H9 (cell line): ENCODE results near the gene SRL. TPM values are rescaled to one million over a fixed set of nuclear protein-coding genes. Genes with fewer than 3 reads are reported as not detected.

Experiments used
- DNase-seq: peaks from one replicate; pipeline ENCODE4 v3.0.0-alpha.2; 2017
- H2AFZ ChIP-seq: one replicate; pipeline ENCODE4 v1.6.1; 2013; ENCODE audit warnings: mild to moderate bottlenecking, low read length, control low read depth, moderate library complexity
- H2AK5ac ChIP-seq: 2 replicates; pipeline ENCODE4 v1.6.1; 2013; ENCODE audit warnings: low read length, control low read depth, mixed read lengths; ENCODE audit not compliant: insufficient read length
- H2BK120ac ChIP-seq: one replicate; pipeline ENCODE4 v1.6.1; 2013; ENCODE audit warnings: low read depth, mild to moderate bottlenecking, low read length, control low read depth, inconsistent platforms; ENCODE audit not compliant: poor library complexity, severe bottlenecking
- H2BK12ac ChIP-seq: 2 replicates; pipeline ENCODE4 v1.6.1; 2013; ENCODE audit warnings: low read length, control low read depth, mixed read lengths, low read depth; ENCODE audit not compliant: insufficient read length
- H2BK15ac ChIP-seq: 2 replicates; pipeline ENCODE4 v1.6.1; 2013; ENCODE audit warnings: low read depth, low read length, control low read depth
- H2BK20ac ChIP-seq: one replicate; pipeline ENCODE4 v1.6.1; 2013; ENCODE audit warnings: low read depth, mild to moderate bottlenecking, low read length, control low read depth, inconsistent platforms; ENCODE audit not compliant: poor library complexity, severe bottlenecking
- H2BK5ac ChIP-seq: 2 replicates; pipeline ENCODE4 v1.6.1; 2013; ENCODE audit warnings: low read length, control low read depth, mixed read lengths; ENCODE audit not compliant: insufficient read length
- H3K14ac ChIP-seq: 2 replicates; pipeline ENCODE4 v1.6.1; 2013; ENCODE audit warnings: low read length, control low read depth; ENCODE audit not compliant: insufficient read depth
- H3K18ac ChIP-seq: 2 replicates; pipeline ENCODE4 v1.6.1; 2013; ENCODE audit warnings: low read depth, mild to moderate bottlenecking, mixed read lengths, low read length, control low read depth; ENCODE audit not compliant: insufficient read length
- H3K23ac ChIP-seq: 2 replicates; pipeline ENCODE4 v1.6.1; 2013; ENCODE audit warnings: low read length, control low read depth, mixed read lengths, low read depth; ENCODE audit not compliant: insufficient read length
- H3K23me2 ChIP-seq: 2 replicates; pipeline ENCODE4 v1.6.1; 2013; ENCODE audit warnings: low read depth, mild to moderate bottlenecking, mixed read lengths, low read length, control low read depth; ENCODE audit not compliant: insufficient read length, poor library complexity, severe bottlenecking
- H3K27ac ChIP-seq: 2 replicates; pipeline ENCODE4 v1.5.1; 2013; ENCODE audit warnings: low read length, control low read depth, mixed read lengths, low read depth; ENCODE audit not compliant: insufficient read length
- H3K27me3 ChIP-seq: 2 replicates; pipeline ENCODE4 v1.6.1; 2013; ENCODE audit warnings: low read length, control low read depth, inconsistent platforms; ENCODE audit not compliant: insufficient read depth
- H3K4ac ChIP-seq: 2 replicates; pipeline ENCODE4 v1.6.1; 2013; ENCODE audit warnings: low read depth, mild to moderate bottlenecking, control low read depth, inconsistent platforms, low read length, moderate library complexity
- H3K4me1 ChIP-seq: 2 replicates; pipeline ENCODE4 v1.6.1; 2013; ENCODE audit warnings: low read length, control low read depth, inconsistent platforms; ENCODE audit not compliant: insufficient read depth
- H3K4me2 ChIP-seq: 2 replicates; pipeline ENCODE4 v1.6.1; 2013; ENCODE audit warnings: low read length, control low read depth, mixed read lengths; ENCODE audit not compliant: insufficient read length, insufficient read depth
- H3K56ac ChIP-seq: 2 replicates; pipeline ENCODE4 v1.6.1; 2013; ENCODE audit warnings: low read depth, mild to moderate bottlenecking, mixed read lengths, low read length, control low read depth; ENCODE audit not compliant: insufficient read length
- H3K79me1 ChIP-seq: 2 replicates; pipeline ENCODE4 v1.6.1; 2013; ENCODE audit warnings: low read depth, mild to moderate bottlenecking, moderate library complexity, low read length, control low read depth, inconsistent platforms; ENCODE audit not compliant: insufficient read depth, poor library complexity, severe bottlenecking
- H3K79me2 ChIP-seq: 2 replicates; pipeline ENCODE4 v1.6.1; 2013; ENCODE audit warnings: low read length, control low read depth, inconsistent platforms; ENCODE audit not compliant: insufficient read depth
- H3K9ac ChIP-seq: 2 replicates; pipeline ENCODE4 v1.6.1; 2013; ENCODE audit warnings: low read length, control low read depth, mixed read lengths; ENCODE audit not compliant: insufficient read length; ENCODE audit errors: extremely low read depth
- H3K9me3 ChIP-seq: one replicate; pipeline ENCODE4 v1.6.1; 2013; ENCODE audit warnings: low read depth, low read length, inconsistent platforms; ENCODE audit not compliant: control insufficient read depth
- H3T11ph ChIP-seq: one replicate; pipeline ENCODE4 v1.6.1; 2013; ENCODE audit warnings: mild to moderate bottlenecking, low read length, control low read depth, inconsistent platforms
- H4K20me1 ChIP-seq: one replicate; pipeline ENCODE4 v1.6.1; 2013; ENCODE audit not compliant: control insufficient read depth, insufficient read length, insufficient read depth
- H4K5ac ChIP-seq: 2 replicates; pipeline ENCODE4 v1.6.1; 2013; ENCODE audit warnings: low read depth, mild to moderate bottlenecking, mixed read lengths, low read length, control low read depth; ENCODE audit not compliant: insufficient read length
- H4K8ac ChIP-seq: replicated peaks from 2 replicates; pipeline ENCODE4 v1.6.1; 2013; ENCODE audit warnings: low read length, control low read depth, mixed read lengths, low read depth; ENCODE audit not compliant: insufficient read length
- H4K91ac ChIP-seq: 2 replicates; pipeline ENCODE4 v1.6.1; 2013; ENCODE audit warnings: low read depth, mild to moderate bottlenecking, moderate library complexity, mixed read lengths, low read length, control low read depth; ENCODE audit not compliant: insufficient read length
- H3K27ac Mint-ChIP-seq, 3 experiments: 2 replicates in 2 of 3; 3 replicates in 1 of 3; pipeline ENCODE4 v1.8.0; 2020 to 2021; ENCODE audit warnings: mixed read lengths in 3 of 3, mild to moderate bottlenecking in 1 of 3, moderate library complexity in 1 of 3
- H3K27me3 Mint-ChIP-seq: 2 replicates; pipeline ENCODE4 v1.8.0; 2021; ENCODE audit warnings: low read depth, mild to moderate bottlenecking, moderate library complexity, mixed read lengths
- H3K36me3 Mint-ChIP-seq, 3 experiments: 2 replicates in 2 of 3; 3 replicates in 1 of 3; pipeline ENCODE4 v1.8.0; 2020 to 2021; ENCODE audit warnings: low read depth in 3 of 3, mixed read lengths in 3 of 3; ENCODE audit not compliant: insufficient read depth in 1 of 3
- H3K4me1 Mint-ChIP-seq, 2 experiments: 2 replicates each; pipeline ENCODE4 v1.8.0; 2020; ENCODE audit warnings: mixed read lengths in 2 of 2
- H3K4me3 Mint-ChIP-seq, 2 experiments: 2 replicates in 1 of 2; 3 replicates in 1 of 2; pipeline ENCODE4 v1.8.0; 2020 to 2021; ENCODE audit warnings: mild to moderate bottlenecking in 2 of 2, mixed read lengths in 2 of 2, moderate library complexity in 1 of 2
- H3K9me3 Mint-ChIP-seq, 2 experiments: 2 replicates in 1 of 2; 3 replicates in 1 of 2; pipeline ENCODE4 v1.8.0; 2020; ENCODE audit warnings: mild to moderate bottlenecking in 2 of 2, mixed read lengths in 2 of 2, moderate library complexity in 1 of 2
- CTCF ChIP-seq: fragments of 200-600 bp; sonication (generic); conservative IDR thresholded peaks from 3 replicates; pipeline ENCODE4 v1.8.0; 2021; ENCODE audit warnings: antibody characterized with exemption, mild to moderate bottlenecking
- WGBS: extraction: QIAGEN DNeasy Blood & Tissue Kit; methylation state at CpG from one replicate; pipeline ENCODE4 v1.1.7; 2013; ENCODE audit warnings: missing lambda C conversion rate, low lambda C conversion rate, mixed read lengths; ENCODE audit not compliant: insufficient read length; ENCODE audit errors: extremely low coverage; 5-methylcytosine and 5-hydroxymethylcytosine counted together
- total RNA-seq: library from RNA; stranded (reverse); gene quantifications from 2 replicates; pipeline ENCODE4 v1.2.1, GENCODE V29; 2021

Gene SRL
- total RNA-seq, 1 experiment from 2014 or later: not detected

- no peak overlapping the region for H4K8ac ChIP-seq
- TF ChIP-seq CTCF: no peak
- DNase-seq: no peak
- no peak overlapping the region for H4K5ac ChIP-seq
- no peaks in the 10 kb centered on the region for H3K79me1 ChIP-seq
- no peak overlapping the region for H3K4ac ChIP-seq
- no peak overlapping the region for H3K23ac ChIP-seq
- H2AFZ ChIP-seq: no peak overlapping the region
- H3K36me3 Mint-ChIP-seq: no peaks in the 10 kb centered on the region
- H3K4me1 Mint-ChIP-seq: peaks cover under 1 to 4% of the 10 kb centered on the region in 2 experiments
- WGBS: no CpG with 5 or more reads among the region's 3 CpGs
- H3K23me2 ChIP-seq: no peaks in the 10 kb centered on the region
- H3K27ac Mint-ChIP-seq: no peak overlapping the region
- no peaks in the 10 kb centered on the region for H3K27me3 ChIP-seq
- H2BK5ac ChIP-seq: no peak overlapping the region
- no peaks in the 10 kb centered on the region for H4K20me1 ChIP-seq
- H3K14ac ChIP-seq: no peak overlapping the region
- H2BK12ac ChIP-seq: no peak overlapping the region
- H2BK15ac ChIP-seq: no peak overlapping the region
- H3K4me3 Mint-ChIP-seq: no peak overlapping the region
- no peaks in the 10 kb centered on the region for H3K9me3 Mint-ChIP-seq
- H2BK120ac ChIP-seq: no peak overlapping the region
- H3K27me3 Mint-ChIP-seq: no peaks in the 10 kb centered on the region
- H2BK20ac ChIP-seq: no peak overlapping the region
- H4K91ac ChIP-seq: no peak overlapping the region
- H3K79me2 ChIP-seq: no peaks in the 10 kb centered on the region
- no peaks in the 10 kb centered on the region for H3K4me1 ChIP-seq
- H3K18ac ChIP-seq: no peak overlapping the region
- no peak overlapping the region for H3K9ac ChIP-seq
- H3K4me2 ChIP-seq: no peak overlapping the region
- H3K9me3 ChIP-seq: no peaks in the 10 kb centered on the region
- no peak overlapping the region for H3K27ac ChIP-seq
- no peak overlapping the region for H2AK5ac ChIP-seq
- no peak overlapping the region for H3T11ph ChIP-seq
- H3K56ac ChIP-seq: no peak overlapping the region
Observed at GRCh38 chr16:4172070-4172469, 69.8 kb downstream of the SRL start.
